SH-SY5Y (cell line): Measurements from ENCODE around the gene SYNGR1.

ENCODE experiments used
- GATA2 ChIP-seq: IDR thresholded peaks from 2 replicates; pipeline ENCODE4 v1.6.1; 2011; ENCODE audit warnings: mild to moderate bottlenecking, low read depth, low read length
- GATA3 ChIP-seq: IDR thresholded peaks from 2 replicates; pipeline ENCODE4 v1.6.1; 2011; ENCODE audit warnings: low read depth, mild to moderate bottlenecking, low read length, moderate library complexity

DNA sequence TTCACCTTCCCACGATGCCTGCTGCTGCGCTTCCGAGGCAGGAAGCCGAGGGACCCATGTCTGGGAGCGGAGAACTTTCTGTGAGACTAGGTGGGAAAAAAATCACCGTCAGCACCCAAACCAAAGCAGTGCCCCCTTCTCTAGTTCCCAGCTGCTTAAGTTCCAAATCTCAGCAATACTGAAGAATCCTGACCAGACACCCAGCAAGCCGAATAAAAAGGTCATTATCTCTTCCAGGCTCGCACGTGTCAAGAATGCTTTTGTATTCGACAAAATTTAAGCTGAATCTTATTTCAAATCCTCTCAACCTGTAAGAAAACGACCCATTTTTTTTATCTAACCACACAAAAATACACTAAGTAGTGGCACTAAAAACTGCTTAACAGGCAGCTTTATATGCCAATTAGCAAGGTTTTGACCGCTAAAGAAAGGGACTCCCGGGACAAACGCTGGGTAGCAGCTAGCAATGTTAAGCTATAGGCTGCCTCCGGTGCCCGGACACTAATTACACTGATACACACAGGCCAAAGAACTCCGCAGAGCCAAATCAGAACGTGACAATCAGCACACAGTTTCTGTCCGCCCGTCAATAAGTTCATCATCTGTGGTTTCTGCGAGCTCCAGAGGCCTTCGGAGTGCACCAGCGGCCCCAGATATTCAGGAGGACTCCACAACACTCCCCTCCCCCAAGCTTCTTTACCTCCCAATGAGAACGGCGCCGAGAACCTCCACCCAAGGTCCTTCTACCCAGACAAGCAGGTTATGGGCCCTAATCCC lies 31.1 kb upstream of the SYNGR1 start:
- no peak for TF ChIP-seq GATA2
- no peak for TF ChIP-seq GATA3
